ENCODE data around the gene MYO3A.

MYO3A gene

DNA sequence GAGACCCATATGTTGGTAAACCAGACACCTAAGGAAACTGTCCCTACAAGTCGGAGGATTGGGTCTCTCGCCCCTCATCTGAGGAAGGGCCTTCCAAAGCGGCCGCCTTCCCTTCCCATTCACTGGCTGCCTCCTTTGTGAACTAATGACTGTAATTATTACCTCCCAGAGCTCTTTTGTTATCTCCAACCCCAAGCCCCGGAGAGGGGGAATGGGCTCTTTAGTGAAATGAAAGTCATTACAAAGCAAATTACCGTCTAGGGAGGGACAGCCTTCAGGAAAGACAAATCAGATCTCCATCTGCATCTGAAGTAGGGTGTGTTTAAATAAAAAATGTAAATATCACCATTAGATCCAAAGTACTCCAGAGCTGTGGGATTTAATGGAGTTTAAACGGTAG lies 280.0 kb downstream of the MYO3A start:
- no peak for DNase-seq (ENCODE audit: low read depth in 2 of 2)

DNA sequence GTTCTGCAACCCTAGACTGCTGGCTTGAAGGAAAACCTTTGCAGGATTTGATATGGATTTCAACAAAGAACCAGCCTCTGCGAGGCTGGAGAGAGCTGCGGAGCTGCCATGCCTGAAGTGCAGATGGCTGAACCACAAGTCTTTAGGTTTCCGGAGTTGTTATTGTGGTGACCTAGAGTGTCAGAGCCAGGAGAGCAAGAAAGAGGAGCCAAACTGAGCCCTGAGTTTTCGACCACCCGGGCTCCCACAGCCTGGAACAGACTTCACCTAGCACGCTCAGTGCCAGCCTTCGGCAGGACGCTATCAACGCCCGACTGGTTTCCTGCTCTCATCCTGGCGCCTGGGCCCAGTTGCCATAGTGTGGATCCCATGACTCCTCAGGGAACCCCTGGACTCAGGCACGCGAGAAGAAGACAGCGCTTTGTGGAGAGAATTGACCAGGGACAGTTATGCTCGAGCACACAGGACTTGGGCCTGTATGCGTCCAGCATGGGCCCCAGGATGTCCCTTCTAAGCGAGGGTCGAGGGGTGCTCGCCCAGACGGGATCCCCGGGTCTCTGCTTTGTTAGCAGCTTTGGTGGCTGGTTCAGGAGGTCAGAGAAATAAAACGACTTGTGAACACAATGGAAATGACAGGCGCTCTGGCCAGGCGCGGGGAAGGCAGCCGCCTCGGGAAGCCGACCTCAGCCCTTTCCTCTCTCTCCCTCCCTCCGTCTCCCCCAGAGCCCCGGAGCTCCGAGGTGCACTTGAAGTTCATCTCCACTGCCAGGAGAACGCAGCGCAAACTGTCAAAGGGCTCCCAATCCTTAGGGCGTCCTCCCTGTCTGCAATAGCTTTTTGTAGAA lies 280.7 kb downstream of the MYO3A start:
- no peak for DNase-seq (ENCODE audit: low read depth in 2 of 2)

- no peak for DNase-seq (ENCODE audit: low read depth in 2 of 2)
Observed at GRCh38 chr10:26215396-26215934, 281.4 kb downstream of the MYO3A start.

DNA sequence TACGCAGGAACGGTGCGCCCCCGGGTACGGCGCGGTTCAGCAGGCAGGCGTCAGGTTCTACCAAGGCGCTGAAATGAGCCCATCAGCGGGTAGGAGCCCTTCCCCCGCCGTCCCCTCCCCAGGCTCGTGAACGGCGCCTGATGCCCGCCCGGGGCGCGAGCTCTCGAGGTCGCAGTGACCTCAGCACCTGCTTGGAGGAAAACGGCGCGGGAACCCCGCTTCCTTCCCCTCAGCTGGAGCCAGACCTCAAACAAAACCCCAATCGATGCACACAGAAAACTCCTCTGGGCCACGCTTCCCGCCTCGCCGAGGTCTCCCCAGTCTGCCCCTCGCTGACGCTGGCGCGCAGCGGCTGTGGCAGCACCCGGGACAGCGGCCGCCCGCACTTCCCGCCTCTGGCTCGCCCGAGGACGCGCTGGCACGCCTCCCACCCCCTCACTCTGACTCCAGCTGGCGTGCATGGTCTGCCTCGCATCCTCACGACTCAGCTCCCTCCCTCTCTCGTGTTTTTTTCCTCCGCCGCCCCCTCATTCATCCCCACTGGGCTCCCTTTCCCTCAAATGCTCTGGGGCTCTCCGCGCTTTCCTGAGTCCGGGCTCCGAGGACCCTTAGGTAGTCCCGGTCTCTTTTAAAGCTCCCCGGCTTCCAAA lies 282.0 kb downstream of the MYO3A start:
- DNase-seq (ENCODE audit: low read depth in 2 of 2) = no peak

- no peak for DNase-seq (ENCODE audit: low read depth in 2 of 2)
Observed at GRCh38 chr10:26216585-26217395, 282.8 kb downstream of the MYO3A start, which contains the start of gene GAD2. Gene GAD2 (plus strand): TSS chr10:26216774. CDS start chr10:26216810, 36 bp downstream.

- no peak for DNase-seq (ENCODE audit: low read depth in 2 of 2)
Observed at GRCh38 chr10:26217396-26218086, 283.5 kb downstream of the MYO3A start.

- no peak for DNase-seq (ENCODE audit: low read depth in 2 of 2)
Observed at GRCh38 chr10:26219676-26220075, 285.6 kb downstream of the MYO3A start.

- DNase-seq (ENCODE audit: low read depth in 2 of 2) = no peak
Observed at GRCh38 chr10:26220901-26221300, 286.9 kb downstream of the MYO3A start.

DNA sequence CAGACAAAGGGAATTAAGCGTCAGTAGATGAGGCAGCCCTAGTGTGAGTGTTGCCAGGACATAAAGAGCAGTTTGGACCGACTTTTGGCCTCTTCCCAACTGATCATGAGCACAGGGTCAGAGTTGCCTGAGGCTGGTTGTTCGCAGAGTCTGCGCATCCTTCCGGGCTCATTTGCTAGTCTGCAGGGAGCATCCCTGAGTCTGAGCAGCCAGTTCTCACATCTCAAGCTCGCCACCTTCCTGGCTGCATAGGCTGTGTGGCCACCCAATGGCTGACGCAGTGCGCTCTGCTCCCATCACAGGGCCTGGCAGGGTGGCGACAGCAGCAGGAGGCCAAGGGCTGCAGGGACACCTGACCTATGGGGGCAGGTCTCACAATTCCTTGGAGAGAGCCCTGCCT lies 287.5 kb downstream of the MYO3A start:
- no peak for DNase-seq (ENCODE audit: low read depth in 2 of 2)

GRCh38 chr10:26222563-26222962 lies 288.5 kb downstream of the MYO3A start:
- DNase-seq (ENCODE audit: low read depth in 2 of 2) = no peak

DNA sequence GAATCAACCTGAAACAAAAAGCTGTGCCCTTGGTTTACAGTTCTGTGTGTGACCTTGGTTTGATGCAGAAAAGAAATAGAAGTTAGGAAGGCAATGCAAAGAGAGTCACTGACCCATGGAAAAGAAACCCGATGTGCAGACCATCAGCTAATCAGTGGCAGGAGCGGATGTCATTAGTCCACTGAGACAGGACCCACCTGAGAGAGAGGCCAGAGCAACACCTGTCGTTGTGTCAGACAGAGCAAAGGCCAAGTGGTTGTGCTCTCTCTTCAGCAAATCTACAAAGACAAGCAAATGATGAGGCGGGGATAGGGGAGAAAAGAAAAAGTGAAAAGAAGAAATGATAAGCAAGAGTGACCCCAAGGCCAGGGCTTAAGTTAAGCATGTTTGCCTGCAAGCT lies 291.3 kb downstream of the MYO3A start:
- no peak for DNase-seq (ENCODE audit: low read depth in 2 of 2)

DNA sequence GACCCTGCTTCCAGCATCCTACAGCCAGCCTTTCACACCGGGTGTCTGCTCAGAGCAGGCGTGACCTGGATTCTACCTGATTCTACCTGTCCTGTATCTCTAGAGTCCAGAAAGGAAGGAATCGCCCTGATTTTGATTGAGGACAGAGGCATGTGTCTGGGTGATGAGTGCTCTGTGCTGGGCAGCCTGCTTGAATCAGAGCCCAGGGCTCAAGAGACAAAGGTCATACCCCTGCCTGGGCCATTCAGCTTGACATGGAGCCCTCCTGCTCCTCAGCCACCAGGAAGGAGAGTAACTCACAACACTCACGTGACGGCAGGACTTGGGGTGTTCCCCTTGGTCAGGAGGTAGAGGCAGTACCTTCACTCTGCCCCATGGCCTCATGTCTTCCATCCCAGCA lies 293.8 kb downstream of the MYO3A start:
- DNase-seq (ENCODE audit: low read depth in 2 of 2) = no peak

- DNase-seq (ENCODE audit: low read depth in 2 of 2) = no peak
Observed at GRCh38 chr10:26232174-26232573, 298.1 kb downstream of the MYO3A start.

DNA sequence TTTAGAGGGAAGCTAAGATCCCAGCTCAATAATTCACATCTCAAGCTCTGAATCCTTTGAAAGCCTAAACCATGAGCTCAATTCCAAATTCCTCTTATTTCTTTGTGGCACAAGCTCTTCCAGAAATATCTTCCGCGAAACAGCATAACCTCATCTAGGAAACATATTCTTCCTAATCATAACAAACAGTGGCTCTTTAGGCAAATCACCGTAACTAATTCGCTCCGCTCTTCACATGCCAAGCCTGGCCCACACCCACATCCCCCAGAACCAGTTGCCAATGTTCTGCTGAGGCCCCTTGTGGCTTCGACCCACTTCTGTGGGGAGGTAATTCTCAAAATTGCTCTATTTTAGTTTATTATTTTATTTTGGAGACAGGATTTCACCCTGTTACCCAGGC lies 301.7 kb downstream of the MYO3A start:
- no peak for DNase-seq (ENCODE audit: low read depth in 2 of 2)

GRCh38 chr10:26238378-26238777 lies 304.3 kb downstream of the MYO3A start:
- no peak for DNase-seq (ENCODE audit: low read depth in 2 of 2)

DNA sequence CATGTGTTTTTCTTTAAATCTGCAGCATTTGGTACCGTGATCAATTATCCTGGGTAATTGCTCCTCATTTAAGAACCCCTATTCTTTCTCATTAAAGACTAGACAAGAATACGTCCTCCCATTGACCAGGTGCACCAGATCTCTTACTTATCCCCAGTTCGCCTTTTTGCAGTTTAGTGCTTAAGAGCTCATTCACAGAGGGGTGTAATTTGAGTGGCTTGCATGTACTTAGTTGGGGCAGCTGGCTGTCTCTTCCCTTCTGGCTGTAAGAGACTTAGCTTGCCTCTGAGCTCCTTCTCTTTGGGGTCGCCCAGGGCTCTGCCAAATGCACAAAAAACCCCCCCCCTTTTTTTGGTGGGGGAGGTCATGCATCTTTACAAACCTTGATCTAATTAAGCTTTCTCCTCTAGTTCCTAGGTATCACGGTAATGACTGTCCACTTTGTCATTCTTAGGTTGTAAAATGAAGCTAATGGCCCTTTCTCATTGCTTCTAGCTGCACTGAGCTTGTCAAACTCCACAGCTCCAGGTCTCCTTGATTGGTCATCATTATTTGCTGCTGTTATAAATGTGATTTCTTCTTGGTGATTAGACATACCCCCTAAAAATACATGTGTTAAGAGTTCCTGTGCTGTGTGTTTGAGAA lies 308.8 kb downstream of the MYO3A start:
- no peak for DNase-seq (ENCODE audit: low read depth in 2 of 2)

GRCh38 chr10:26243351-26243720 lies 309.3 kb downstream of the MYO3A start:
- no peak for DNase-seq (ENCODE audit: low read depth in 2 of 2)

DNA sequence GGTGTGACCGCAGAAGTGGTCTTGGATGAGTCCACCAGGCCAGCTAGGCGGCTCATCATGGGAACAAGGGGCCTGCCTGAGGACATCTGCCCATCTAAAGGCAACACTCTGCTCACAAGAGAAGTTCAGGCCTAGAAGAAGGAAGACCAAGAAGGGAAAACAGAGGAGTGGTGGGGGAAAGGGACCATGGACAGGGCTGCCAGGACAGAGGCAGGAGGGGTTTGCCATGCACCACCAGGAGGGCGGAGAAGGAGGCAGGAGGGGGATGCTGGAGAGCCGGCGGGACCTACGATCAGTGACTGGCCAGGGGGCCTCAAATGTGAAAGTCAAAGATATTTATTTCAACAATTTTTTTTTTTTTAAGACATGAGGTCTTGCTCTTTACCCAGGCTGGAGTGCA lies 315.7 kb downstream of the MYO3A start:
- no peak for DNase-seq (ENCODE audit: low read depth in 2 of 2)

DNA sequence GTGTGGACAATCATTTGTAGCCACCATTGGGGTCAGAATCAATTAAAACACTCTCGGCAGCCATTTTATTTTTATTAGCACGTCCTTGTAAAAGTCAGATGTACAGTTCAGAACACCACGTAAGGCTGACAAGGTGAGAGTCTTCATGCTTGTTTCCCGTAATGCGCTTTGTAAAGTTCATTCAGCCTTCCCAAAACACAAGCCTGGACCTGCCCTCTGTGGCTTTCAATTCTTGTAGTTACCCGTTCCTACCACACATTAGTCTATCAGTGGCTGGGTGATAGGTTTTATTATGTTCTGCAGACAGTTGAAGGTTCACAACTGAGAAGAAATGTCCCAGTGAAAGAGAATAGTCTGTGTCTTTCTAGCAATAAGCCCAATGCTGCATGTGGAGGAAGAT lies 317.9 kb downstream of the MYO3A start:
- no peak for DNase-seq (ENCODE audit: low read depth in 2 of 2)

DNA sequence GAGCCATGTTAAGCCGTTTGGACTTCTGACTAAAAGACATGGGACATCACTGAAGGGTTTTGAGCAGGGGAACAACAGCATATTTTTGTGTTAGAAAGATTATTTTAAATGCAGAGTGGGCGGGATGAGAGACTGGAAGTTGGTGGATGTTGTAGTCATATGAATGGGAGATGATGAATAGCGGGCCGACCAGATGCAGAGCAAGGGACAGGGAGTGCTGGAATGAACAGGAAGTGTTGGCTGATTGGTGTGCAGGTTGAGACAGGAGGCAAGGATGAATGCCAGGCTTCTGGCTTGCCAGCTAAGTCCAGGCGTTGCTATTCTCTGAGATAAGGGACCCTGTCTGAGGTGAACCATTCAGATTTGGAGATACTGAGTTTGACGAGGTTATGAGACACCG lies 320.6 kb downstream of the MYO3A start:
- DNase-seq (ENCODE audit: low read depth in 2 of 2) = no peak

DNA sequence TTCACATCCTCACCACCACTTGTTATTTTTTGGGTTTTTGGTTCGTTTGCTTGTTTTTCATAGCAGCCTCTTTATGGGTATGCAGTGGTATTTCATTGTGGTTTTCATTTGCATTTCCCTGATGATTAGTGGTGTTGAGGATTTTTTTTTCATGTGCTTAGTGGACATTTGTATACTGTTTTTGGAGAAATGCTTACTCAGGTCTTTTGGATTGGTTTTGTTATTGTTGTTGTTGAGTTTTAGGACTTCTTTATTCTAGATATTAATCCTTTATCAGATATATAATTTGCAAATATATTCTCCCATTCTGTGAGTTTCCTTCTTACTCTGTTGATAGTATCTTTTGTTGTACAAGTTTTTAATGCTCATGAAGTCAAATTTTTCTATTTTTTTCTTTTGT lies 325.3 kb downstream of the MYO3A start:
- DNase-seq (ENCODE audit: low read depth in 2 of 2) = no peak
